Colonic mucosa (tissue), 4 donors: ENCODE measurements around the gene RNF217. TPM values are rescaled to one million over a fixed set of nuclear protein-coding genes. Genes with fewer than 3 reads are reported as not detected.

ENCODE experiments used
- DNase-seq: peaks from one replicate; pipeline ENCODE4 v3.0.0-alpha.2; 2020
- H3K27ac ChIP-seq: fragments of 200-600 bp; one replicate; pipeline ENCODE4 v1.8.0; 2021
- H3K27me3 ChIP-seq: fragments of 200-600 bp; one replicate; pipeline ENCODE4 v1.8.0; 2021
- H3K36me3 ChIP-seq: fragments of 200-600 bp; one replicate; pipeline ENCODE4 v1.8.0; 2021
- H3K4me1 ChIP-seq: fragments of 200-600 bp; one replicate; pipeline ENCODE4 v1.8.0; 2021; ENCODE audit warnings: mild to moderate bottlenecking
- H3K4me3 ChIP-seq: fragments of 200-600 bp; one replicate; pipeline ENCODE4 v1.8.0; 2021
- H3K9ac ChIP-seq, 2 donors: one replicate each; pipeline ENCODE4 v1.7.0; 2013; ENCODE audit warnings: control low read depth in 2 of 2, low read depth in 2 of 2, low read length in 2 of 2
- H3K9me3 ChIP-seq: fragments of 200-600 bp; one replicate; pipeline ENCODE4 v1.8.0; 2021
- CTCF ChIP-seq: fragments of 200-600 bp; IDR thresholded peaks from one replicate; pipeline ENCODE4 v1.8.0; 2022; ENCODE audit warnings: antibody characterized with exemption, mild to moderate bottlenecking
- intact Hi-C: fragments of 100-400 bp; cut with DNase I; formaldehyde crosslinking; loops from one replicate; pipeline ENCODE4 v1.14.1; 2022
- total RNA-seq, 2 donors: library from RNA; stranded (reverse); fragmentation: NEBNext Ultra II Directional in 1 of 2; extraction: Animal tissue kit (Norgen Biotek cat#: 25700) in 1 of 2; gene quantifications; one replicate each; pipeline ENCODE4 v1.2.1, GENCODE V29; 2021
- donor health status: healthy.
- donor health status: DM: no; HTN: no; CAD: no.
- donor health status: DM: no; HTN: no; CAD: no.

RNF217 gene
- total RNA-seq, 2 donors from 2014 or later, result 9.1 to 20.4 TPM

GRCh38 chr6:125117818-125118217, 155.6 kb downstream of the RNF217 start:
- intact Hi-C loops, result no loop called here
- TF ChIP-seq CTCF, result no peak
- no peak for DNase-seq
- Histone ChIP-seq H3K27me3 (no peaks in the 10 kb centered on the region), H3K9ac (no peak overlapping the region), H3K27ac (no peak overlapping the region), H3K4me1 (no peaks in the 10 kb centered on the region), H3K36me3 (no peaks in the 10 kb centered on the region), H3K9me3 (no peaks in the 10 kb centered on the region), H3K4me3 (no peak overlapping the region)

GRCh38 chr6:125120054-125120590, 157.9 kb downstream of the RNF217 start:
- no peaks in the 10 kb centered on the region for H3K4me1 ChIP-seq
- H3K27ac ChIP-seq, result no peak overlapping the region
- H3K9me3 ChIP-seq, result no peaks in the 10 kb centered on the region
- no peak overlapping the region for H3K9ac ChIP-seq
- intact Hi-C loops, result no loop called here
- no peak overlapping the region for H3K4me3 ChIP-seq
- no peak for DNase-seq
- no peak for TF ChIP-seq CTCF
- no peaks in the 10 kb centered on the region for H3K36me3 ChIP-seq
- no peaks in the 10 kb centered on the region for H3K27me3 ChIP-seq

- H3K4me3 ChIP-seq, result no peak overlapping the region
- H3K9ac ChIP-seq, result no peak overlapping the region
- intact Hi-C loops, result no loop called here
- H3K9me3 ChIP-seq, result no peaks in the 10 kb centered on the region
- TF ChIP-seq CTCF, result no peak
- no peak overlapping the region for H3K27ac ChIP-seq
- H3K27me3 ChIP-seq, result no peaks in the 10 kb centered on the region
- no peak for DNase-seq
- H3K4me1 ChIP-seq, result no peaks in the 10 kb centered on the region
- H3K36me3 ChIP-seq, result no peaks in the 10 kb centered on the region
Measured at GRCh38 chr6:125121894-125122293, 159.7 kb downstream of the RNF217 start.

GRCh38 chr6:125123051-125123450, 160.8 kb downstream of the RNF217 start:
- Histone ChIP-seq H3K4me1 (no peaks in the 10 kb centered on the region), H3K36me3 (no peaks in the 10 kb centered on the region), H3K9me3 (no peaks in the 10 kb centered on the region), H3K27ac (no peak overlapping the region), H3K4me3 (no peak overlapping the region), H3K9ac (no peak overlapping the region), H3K27me3 (no peaks in the 10 kb centered on the region)
- no peak for TF ChIP-seq CTCF
- DNase-seq, result no peak
- intact Hi-C loops, result no loop called here

- H3K4me1 ChIP-seq, result no peaks in the 10 kb centered on the region
- intact Hi-C loops, result no loop called here
- H3K9ac ChIP-seq, result no peak overlapping the region
Measured at GRCh38 chr6:125123468-125124048, 161.3 kb downstream of the RNF217 start.

More at GRCh38 chr6:125123468-125124048, 161.3 kb downstream of the RNF217 start:
- DNase-seq, result no peak
- no peak overlapping the region for H3K4me3 ChIP-seq
- H3K36me3 ChIP-seq, result no peaks in the 10 kb centered on the region
- TF ChIP-seq CTCF, result no peak
- H3K27ac ChIP-seq, result no peak overlapping the region
- H3K9me3 ChIP-seq, result no peaks in the 10 kb centered on the region
- no peaks in the 10 kb centered on the region for H3K27me3 ChIP-seq
